Urinary bladder (tissue), 4 donors: ENCODE measurements around the gene RCVRN. TPM values are rescaled to one million over a fixed set of nuclear protein-coding genes. Genes with fewer than 3 reads are reported as not detected.
"Not testable (repeated sequence)": the region's sequence is repeated elsewhere in the genome, so short reads cannot be mapped to it uniquely, and the experiment has no call there.

Experiments
- DNase-seq: peaks from one replicate; pipeline ENCODE4 v3.0.0-alpha.2; 2015; ENCODE audit errors: extremely low spot score
- H3K27ac ChIP-seq: one replicate; pipeline ENCODE4 v1.5.1; 2013; ENCODE audit warnings: low read depth, mild to moderate bottlenecking, moderate library complexity
- H3K36me3 ChIP-seq: one replicate; pipeline ENCODE4 v1.6.1; 2013; ENCODE audit warnings: mild to moderate bottlenecking, moderate library complexity; ENCODE audit not compliant: insufficient read depth
- H3K4me1 ChIP-seq: one replicate; pipeline ENCODE4 v1.6.1; 2013; ENCODE audit warnings: mild to moderate bottlenecking, moderate library complexity; ENCODE audit not compliant: insufficient read depth
- H3K4me3 ChIP-seq: one replicate; pipeline ENCODE4 v1.5.1; 2013; ENCODE audit warnings: low read depth, low read length
- WGBS: extraction: QIAGEN DNeasy Blood & Tissue Kit; methylation state at CpG from one replicate; pipeline ENCODE4 v1.1.7; 2013; 5-methylcytosine and 5-hydroxymethylcytosine counted together
- polyA plus RNA-seq: library from polyadenylated mRNA; stranded (reverse); fragments of 200-250 nt; gene quantifications from one replicate; pipeline ENCODE4 v1.2.3, GENCODE V29; 2013
- total RNA-seq: library from RNA; depleted of rRNA; stranded (reverse); fragments of >200 nt; gene quantifications from one replicate; pipeline ENCODE4 v1.2.3, GENCODE V29; 2014
- donor health status: healthy with polysubstance abuse.
- donor health status: healthy.

The RCVRN gene
- total and polyA plus RNA-seq, 2 donors = 0.48 to 0.90 TPM

DNA sequence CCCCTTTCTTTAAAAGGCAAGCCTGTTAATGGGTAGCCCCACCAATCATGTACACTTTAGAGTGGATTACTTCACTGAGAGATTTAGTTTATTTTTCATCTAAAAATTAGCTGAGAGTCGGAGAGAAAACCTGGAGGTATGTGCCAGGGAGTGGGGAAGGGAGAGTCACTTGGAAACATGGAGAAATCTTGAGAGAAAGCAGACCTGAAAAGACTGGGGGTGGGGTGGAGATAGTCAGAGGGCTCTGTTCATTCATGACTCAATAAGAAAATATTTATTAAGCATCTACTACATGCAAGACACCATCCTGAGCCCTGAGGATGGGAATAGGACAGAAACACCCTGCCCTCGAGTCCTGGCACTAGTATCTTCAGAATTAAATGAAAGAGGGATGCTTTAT lies 27.4 kb upstream of the RCVRN start:
- H3K36me3 ChIP-seq = no peaks in the 10 kb centered on the region
- H3K4me1 ChIP-seq = no peaks in the 10 kb centered on the region
- DNase-seq = no peak
- WGBS = 72% methylated on average over 2 of the region's 2 CpGs
- no peak overlapping the region for H3K4me3 ChIP-seq
- H3K27ac ChIP-seq = no peak overlapping the region

DNA sequence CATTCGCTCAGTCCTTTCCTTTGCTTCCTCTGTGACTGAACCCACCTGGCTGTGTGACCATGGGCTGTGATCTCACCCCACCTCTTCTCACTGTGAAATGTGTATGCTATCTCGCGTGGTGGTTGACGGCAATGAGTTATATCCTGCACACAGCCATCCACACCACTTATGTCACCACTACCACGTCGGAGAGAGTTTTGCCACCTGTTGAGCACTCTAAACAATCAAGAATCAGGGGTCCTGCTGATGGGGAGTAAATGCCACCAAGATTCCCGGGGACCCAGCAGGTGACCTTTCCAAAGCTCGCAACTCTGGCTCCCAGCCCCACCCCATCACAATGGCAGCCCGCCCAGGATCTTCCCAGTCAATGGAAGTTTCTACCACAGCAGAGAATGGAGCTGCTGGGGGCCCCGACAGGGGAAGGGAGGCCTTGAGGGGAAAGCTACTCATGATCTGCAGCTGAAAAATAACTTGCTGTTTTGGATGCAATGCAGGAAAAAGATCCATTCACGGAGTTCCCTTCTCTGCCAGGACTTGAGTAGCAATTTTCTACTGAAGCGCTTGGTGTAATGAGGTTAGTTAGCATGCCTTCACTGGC lies 26.2 kb upstream of the RCVRN start:
- Histone ChIP-seq H3K4me1 (no peaks in the 10 kb centered on the region), H3K27ac (no peak overlapping the region), H3K36me3 (no peaks in the 10 kb centered on the region), H3K4me3 (no peak overlapping the region)
- 77% methylated on average over 12 of the region's 12 CpGs for WGBS
- DNase-seq = no peak

DNA sequence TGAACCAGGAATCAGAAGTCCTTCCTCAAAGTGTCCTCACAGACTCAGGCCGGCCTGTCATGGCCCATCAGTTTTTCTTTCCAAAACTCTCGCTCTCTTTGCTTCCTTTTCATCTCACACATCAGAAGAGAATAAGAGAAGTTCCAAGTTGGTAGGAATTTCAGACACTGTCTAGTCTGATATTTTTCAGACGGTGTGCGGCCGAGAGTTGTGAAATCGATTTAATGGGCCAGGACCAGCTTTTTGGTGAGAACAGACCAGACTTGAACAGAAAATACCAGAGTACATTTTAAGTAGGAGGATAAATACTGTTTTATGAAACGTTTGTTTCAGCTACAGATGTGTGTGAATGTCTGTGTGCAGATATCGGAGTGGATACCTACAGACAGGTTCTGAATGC lies 24.8 kb upstream of the RCVRN start:
- no peak overlapping the region for H3K27ac ChIP-seq

DNA sequence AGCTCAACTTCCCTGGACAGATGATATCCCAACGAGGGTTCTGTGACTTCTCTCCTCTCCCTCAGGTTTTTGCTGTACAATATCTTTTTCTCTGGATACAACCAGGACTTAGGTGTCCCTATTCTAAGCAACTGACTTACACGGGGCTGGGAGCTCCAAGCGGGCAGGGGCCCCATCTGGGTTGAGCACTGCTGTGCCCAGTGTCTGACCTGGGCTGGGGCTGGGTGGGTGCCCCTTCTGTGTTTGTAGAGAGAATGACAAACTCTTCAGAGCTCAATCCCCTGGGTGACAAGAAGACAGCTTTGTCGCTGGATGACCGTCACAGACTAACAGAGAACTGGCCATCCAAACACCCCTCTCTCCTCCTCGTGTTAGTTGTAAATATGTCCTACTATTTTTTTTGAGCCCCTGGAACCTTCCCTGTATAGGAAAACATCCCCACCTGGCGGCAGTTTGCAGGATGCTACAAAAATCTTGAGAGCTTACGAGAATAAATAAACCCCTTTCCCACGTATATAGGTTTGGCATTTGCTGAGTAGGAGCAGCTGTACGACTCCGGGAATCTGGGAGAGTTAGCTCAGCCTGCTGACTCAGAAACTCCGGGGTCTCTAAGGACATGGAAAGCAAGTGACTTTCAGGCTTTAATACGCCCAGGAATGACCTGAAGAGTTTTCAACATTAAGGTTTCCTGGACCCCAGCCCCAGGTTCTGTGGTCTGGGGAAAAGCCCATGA lies 23.7 kb upstream of the RCVRN start:
- H3K4me3 ChIP-seq = no peak overlapping the region
- no peaks in the 10 kb centered on the region for H3K36me3 ChIP-seq
- H3K27ac ChIP-seq = no peak overlapping the region
- DNase-seq = peak; percentile 61
- no peaks in the 10 kb centered on the region for H3K4me1 ChIP-seq
- 37% methylated on average over 13 of the region's 13 CpGs for WGBS

More for the DNA sequence above, 24.8 kb upstream of the RCVRN start:
- WGBS = 88% methylated on average over 8 of the region's 8 CpGs
- Histone ChIP-seq H3K4me1 (no peaks in the 10 kb centered on the region), H3K4me3 (no peak overlapping the region), H3K36me3 (no peaks in the 10 kb centered on the region)
- no peak for DNase-seq

DNA sequence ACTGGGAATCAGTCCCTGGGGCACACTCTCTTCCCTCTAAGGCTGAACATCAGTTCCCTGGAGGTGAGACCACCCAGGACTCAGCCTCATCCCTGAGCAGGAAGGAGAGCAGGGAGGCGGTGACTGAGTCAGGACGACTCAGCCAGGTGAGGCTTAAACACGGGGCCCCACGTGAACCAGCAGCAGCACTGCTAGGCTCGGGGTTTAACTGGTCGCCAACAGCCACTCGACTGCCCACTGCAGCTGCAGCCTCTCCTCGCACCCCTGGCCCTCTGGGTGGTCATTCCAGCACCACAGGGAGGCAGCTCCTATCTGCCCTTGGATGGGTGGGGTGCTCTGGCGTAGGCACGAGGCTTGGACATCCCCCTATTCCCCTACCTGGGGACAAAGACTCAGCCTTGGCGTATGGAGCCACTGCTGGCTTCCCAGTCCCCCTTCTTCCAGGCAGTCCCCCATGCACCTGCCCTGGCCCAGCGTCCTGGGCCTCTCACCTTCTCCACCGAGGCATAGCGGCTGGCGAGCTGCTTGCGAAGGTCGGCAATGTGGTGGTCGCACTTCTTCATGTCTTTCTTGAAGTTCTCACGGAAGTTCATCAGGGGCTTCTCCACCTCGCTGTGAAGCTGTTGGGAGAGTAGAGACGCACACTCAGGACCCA lies 21.2 kb upstream of the RCVRN start:
- H3K36me3 ChIP-seq = no peaks in the 10 kb centered on the region
- no peak overlapping the region for H3K27ac ChIP-seq
- no peak overlapping the region for H3K4me3 ChIP-seq
- DNase-seq = no peak
- no peaks in the 10 kb centered on the region for H3K4me1 ChIP-seq
- 88% methylated on average over 21 of the region's 21 CpGs for WGBS

DNA sequence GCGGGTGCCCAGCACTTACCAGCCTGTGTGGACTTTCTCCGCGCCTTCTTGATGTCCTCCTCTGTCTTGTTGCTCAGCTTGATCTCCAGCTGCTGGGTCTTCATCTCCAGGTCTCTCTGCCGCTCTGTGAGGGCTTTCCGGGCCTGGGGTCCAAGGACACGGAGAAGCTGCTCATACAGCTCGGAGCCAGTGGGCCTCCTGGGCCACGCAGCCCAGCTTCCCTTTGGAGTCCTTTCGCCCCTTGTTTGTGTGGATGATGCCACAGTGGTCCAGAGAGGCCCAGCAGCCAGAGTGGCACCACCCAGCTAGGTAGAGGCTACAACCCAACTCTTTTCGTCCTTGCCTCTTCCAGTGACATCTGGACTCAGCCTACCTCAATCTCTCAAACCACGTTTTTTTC lies 20.4 kb upstream of the RCVRN start:
- Histone ChIP-seq H3K27ac (no peak overlapping the region), H3K4me3 (no peak overlapping the region), H3K36me3 (no peaks in the 10 kb centered on the region), H3K4me1 (no peaks in the 10 kb centered on the region)
- 95% methylated on average over 11 of the region's 11 CpGs for whole genome bisulfite sequencing
- no peak for DNase-seq

DNA sequence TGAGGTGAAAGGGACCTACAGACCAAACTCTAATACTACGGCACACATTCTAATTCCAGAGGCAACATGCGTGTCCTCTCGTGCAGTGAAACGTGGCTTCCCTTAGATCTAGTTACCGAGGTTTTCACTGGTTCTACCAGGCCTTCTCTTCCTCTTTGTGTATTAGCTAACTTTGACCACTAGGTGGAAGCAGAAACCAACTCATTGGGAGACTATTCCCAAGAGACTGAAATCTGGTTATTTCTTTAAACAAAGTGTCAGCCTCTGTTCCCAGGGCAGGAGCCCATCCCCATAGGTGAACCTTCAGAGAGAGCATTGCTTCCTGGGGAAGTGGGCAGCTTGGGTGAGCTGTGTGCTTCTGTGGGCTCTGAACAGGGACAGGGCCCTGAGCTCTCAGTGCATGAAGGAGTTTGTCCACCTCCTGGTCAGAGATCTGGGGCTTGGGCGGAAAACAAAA lies 19.7 kb upstream of the RCVRN start:
- Histone ChIP-seq H3K27ac (no peak overlapping the region), H3K4me1 (no peaks in the 10 kb centered on the region), H3K36me3 (no peaks in the 10 kb centered on the region), H3K4me3 (no peak overlapping the region)
- peak; percentile 76 for DNase-seq
- WGBS = 20% methylated on average over 6 of the region's 6 CpGs

DNA sequence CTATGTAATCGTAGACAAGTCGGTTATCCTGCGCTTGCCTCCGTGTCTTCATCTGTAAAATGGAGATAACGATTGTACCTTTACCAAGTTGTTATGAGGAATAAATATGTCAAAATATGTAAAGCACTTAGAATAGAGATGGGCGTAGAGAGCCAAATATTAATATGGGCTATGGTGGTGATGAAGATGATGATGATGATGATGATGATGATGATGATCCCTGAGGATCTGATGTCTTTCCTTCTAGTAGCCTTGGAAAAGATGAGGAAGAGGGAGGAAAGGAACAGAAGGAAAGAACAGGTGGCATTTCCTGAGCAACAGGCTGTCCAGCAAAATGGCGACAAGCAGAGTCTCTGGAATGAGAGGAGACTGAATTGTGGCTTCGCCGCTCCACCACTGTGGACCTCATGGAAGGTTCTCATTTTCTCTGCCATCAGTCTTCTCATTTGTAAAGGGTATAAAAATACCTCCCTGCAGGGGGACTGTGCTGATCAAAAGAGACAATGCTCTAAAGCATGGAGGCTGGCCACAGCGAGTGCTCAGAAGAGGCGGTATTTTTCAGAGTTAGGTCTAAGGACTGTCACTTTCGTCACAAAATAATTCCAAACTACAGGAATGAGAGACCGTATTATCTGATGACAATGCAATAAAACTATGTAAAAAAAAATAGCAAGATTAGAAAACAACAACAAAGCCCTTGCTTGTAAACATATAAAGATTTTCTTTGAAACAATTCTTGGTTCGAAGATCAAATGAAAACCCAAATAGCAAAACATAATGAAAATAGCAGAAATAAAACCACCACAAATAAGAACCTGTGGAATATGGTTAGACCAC lies 17.2 kb upstream of the RCVRN start:
- DNase-seq = no peak
- Histone ChIP-seq H3K4me1 (no peaks in the 10 kb centered on the region), H3K27ac (no peak overlapping the region), H3K4me3 (no peak overlapping the region), H3K36me3 (no peaks in the 10 kb centered on the region)
- 94% methylated on average over 14 of the region's 14 CpGs for WGBS

DNA sequence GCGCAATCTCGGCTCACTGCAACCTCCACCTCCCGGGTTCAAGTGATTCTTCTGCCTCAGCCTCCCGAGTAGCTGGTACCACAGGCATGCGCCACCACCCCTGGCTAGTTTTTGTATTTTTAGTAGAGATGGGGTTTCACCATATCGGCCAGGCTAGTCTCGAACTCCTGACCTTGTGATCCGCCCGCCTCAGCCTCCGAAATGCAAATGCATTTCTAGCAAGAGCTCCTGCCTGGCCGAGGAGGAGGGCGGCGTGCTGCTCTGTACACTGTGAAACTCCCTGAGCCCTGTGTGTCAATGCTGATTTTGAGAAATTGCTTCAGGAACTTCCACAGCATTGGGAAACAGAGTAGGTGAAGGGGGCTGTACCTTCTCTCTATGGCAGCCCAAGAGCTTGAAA lies 16.1 kb upstream of the RCVRN start:
- 91% methylated on average over 13 of the region's 13 CpGs for WGBS
- DNase-seq, H3K27ac ChIP-seq, H3K36me3 ChIP-seq, H3K4me3 ChIP-seq, H3K4me1 ChIP-seq: not testable (repeated sequence)

DNA sequence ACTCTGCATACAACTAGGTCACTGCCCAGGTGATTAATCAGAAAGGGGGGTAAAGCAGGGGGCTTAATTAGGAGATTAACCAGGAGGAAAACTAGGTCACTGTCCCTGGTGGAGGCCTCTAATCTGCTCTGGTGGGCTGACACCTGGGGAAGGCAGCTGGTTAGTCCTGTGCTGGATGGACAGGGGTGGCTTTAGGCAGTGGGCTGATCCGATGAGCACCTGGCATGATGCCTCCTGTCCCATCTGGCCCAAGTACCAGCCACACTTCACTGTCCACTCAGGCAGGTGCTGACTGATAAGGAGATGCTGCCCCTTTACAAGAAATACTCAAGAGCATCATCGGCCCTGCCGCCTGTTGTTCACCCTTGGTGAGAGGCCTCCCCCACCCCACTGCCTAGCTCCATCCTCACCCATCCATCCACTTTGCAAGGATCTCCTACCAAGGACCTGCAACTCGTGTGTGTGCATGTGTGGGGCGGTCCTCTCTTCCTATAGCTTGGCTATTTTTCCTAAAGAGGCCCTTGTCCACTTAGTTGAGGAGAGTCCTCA lies 13.8 kb upstream of the RCVRN start:
- Histone ChIP-seq H3K4me3 (no peak overlapping the region), H3K27ac (no peak overlapping the region), H3K36me3 (no peaks in the 10 kb centered on the region), H3K4me1 (no peaks in the 10 kb centered on the region)
- no peak for DNase-seq
- WGBS = 89% methylated on average over 5 of the region's 5 CpGs

DNA sequence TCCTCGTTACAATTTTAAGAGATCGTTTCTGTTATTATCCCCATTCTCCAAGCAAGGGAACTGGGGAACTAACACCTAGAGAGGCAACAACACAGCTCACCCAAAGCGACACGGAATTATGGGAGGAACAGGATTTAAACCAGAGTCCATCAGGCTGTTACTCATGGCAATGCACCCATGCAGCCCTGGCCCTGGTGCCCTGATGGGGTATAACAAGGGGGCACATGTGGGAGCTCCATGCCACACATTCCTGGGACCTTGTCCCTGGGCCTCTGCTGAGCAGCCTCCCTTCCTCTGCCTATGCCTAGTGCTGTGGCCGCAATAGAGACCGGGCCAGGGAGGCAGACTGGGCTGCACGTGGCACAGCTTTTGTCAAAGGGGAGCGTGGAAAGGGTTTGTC lies 13.3 kb upstream of the RCVRN start:
- Histone ChIP-seq H3K4me1 (no peaks in the 10 kb centered on the region), H3K27ac (no peak overlapping the region), H3K4me3 (no peak overlapping the region), H3K36me3 (no peaks in the 10 kb centered on the region)
- WGBS = 84% methylated on average over 8 of the region's 8 CpGs
- DNase-seq = no peak

DNA sequence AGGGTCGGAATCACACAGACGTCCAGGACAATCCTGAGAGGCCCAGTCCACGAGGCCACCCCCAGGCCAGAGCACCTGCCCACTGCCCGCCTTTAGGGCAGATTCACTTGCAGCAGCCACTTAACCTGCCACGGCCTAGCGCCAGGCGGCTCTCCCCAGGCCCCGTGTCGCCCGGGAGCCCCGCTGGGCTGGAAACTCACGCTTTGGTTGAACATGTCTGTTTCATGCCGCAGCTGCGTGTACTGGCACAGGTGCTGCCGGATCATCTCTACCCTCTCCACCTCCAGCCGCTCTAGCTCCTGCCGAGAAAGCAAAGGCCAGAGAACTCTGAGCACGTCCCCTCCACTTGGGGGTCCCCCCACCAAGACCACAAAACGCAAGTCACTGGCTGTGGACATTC lies 12.7 kb upstream of the RCVRN start:
- 87% methylated on average over 19 of the region's 19 CpGs for WGBS
- no peak for DNase-seq
- no peaks in the 10 kb centered on the region for H3K36me3 ChIP-seq
- no peaks in the 10 kb centered on the region for H3K4me1 ChIP-seq
- H3K4me3 ChIP-seq = no peak overlapping the region
- H3K27ac ChIP-seq = no peak overlapping the region

DNA sequence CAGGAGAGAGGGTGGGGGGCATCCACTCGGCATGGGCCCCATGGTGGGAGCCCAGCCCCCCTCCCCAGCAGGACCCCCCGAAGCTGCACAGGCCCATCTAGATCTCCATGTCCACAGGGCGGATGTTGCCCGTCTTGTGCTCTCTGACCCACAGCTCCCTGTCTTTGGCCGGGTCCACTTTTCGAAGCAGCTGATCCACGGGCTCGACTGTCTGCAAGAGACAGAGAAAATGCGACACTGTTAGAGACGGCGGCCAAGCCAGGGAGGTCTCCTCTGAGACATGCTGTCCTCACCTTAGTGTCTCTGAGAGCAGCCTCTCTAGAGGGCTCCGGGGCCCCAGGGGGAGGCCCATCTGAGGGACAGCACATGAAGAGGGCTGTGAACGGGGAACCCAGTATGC lies 12.1 kb upstream of the RCVRN start:
- Histone ChIP-seq H3K27ac (no peak overlapping the region), H3K4me3 (no peak overlapping the region), H3K4me1 (no peaks in the 10 kb centered on the region), H3K36me3 (no peaks in the 10 kb centered on the region)
- DNase-seq = no peak
- WGBS = 82% methylated on average over 13 of the region's 13 CpGs
